WTC11 (cell line): ENCODE data around the gene POLDIP2.

Source experiments
- CBFB ChIP-seq: sonication (generic); formaldehyde crosslinking; IDR thresholded peaks from 2 replicates; pipeline ENCODE4 v1.8.1; 2022; ENCODE audit warnings: mild to moderate bottlenecking, low read depth, missing genetic modification reagents
- FOXJ3 ChIP-seq: sonication (generic); formaldehyde crosslinking; IDR thresholded peaks from 2 replicates; pipeline ENCODE4 v1.9.0; 2021; ENCODE audit warnings: missing genetic modification reagents, mild to moderate bottlenecking, borderline replicate concordance
- GRHL2 ChIP-seq: fragments of 250-450 bp; sonication (Bioruptor Pico); IDR thresholded peaks from 2 replicates; pipeline ENCODE4 v1.8.0; 2022; ENCODE audit warnings: mild to moderate bottlenecking, moderate library complexity; ENCODE audit not compliant: insufficient replicate concordance, severe bottlenecking
- SP1 ChIP-seq: sonication (generic); formaldehyde crosslinking; conservative IDR thresholded peaks from 2 replicates; pipeline ENCODE4 v1.8.1; 2022; ENCODE audit warnings: missing genetic modification reagents
- TF ChIP-seq, protein P1 (sequence below): fragments of 200-600 bp; IDR thresholded peaks from 2 replicates; pipeline ENCODE4 v1.8.0; 2022; ENCODE audit warnings: antibody characterized with exemption
- TF ChIP-seq, protein P2 (sequence below): sonication (generic); formaldehyde crosslinking; conservative IDR thresholded peaks from 2 replicates; pipeline ENCODE4 v1.8.1; 2023; ENCODE audit warnings: mild to moderate bottlenecking, low read depth, missing genetic modification reagents, moderate library complexity

DNA sequence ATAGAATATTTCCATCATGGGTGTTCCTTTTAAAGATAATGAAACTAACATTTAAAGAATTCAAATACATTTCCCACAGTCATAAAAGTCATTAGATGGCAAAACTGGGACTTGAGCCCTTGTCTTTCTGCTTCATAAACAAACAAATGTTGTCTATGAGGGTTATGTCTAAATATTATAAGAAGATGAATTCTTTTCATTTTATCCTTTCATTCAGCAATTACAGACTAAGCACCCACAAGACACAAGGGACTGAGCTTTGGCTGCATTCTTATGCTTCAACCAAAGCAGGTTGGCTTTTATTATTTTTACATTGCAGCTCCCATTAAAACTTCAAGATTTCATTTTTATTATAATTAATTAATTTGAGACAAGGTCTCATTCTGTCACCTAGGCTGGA lies 29.1 kb upstream of the POLDIP2 start:
- TF ChIP-seq FOXJ3 (CRISPR knock-in tag) = no peak
- no peak for TF ChIP-seq CBFB (CRISPR knock-in tag)
- TF ChIP-seq GRHL2 (CRISPR knock-in tag) = no peak
- TF ChIP-seq SP1 = no peak
- TF ChIP-seq, protein P1, sequence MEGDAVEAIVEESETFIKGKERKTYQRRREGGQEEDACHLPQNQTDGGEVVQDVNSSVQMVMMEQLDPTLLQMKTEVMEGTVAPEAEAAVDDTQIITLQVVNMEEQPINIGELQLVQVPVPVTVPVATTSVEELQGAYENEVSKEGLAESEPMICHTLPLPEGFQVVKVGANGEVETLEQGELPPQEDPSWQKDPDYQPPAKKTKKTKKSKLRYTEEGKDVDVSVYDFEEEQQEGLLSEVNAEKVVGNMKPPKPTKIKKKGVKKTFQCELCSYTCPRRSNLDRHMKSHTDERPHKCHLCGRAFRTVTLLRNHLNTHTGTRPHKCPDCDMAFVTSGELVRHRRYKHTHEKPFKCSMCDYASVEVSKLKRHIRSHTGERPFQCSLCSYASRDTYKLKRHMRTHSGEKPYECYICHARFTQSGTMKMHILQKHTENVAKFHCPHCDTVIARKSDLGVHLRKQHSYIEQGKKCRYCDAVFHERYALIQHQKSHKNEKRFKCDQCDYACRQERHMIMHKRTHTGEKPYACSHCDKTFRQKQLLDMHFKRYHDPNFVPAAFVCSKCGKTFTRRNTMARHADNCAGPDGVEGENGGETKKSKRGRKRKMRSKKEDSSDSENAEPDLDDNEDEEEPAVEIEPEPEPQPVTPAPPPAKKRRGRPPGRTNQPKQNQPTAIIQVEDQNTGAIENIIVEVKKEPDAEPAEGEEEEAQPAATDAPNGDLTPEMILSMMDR = no peak
- TF ChIP-seq, protein P2, sequence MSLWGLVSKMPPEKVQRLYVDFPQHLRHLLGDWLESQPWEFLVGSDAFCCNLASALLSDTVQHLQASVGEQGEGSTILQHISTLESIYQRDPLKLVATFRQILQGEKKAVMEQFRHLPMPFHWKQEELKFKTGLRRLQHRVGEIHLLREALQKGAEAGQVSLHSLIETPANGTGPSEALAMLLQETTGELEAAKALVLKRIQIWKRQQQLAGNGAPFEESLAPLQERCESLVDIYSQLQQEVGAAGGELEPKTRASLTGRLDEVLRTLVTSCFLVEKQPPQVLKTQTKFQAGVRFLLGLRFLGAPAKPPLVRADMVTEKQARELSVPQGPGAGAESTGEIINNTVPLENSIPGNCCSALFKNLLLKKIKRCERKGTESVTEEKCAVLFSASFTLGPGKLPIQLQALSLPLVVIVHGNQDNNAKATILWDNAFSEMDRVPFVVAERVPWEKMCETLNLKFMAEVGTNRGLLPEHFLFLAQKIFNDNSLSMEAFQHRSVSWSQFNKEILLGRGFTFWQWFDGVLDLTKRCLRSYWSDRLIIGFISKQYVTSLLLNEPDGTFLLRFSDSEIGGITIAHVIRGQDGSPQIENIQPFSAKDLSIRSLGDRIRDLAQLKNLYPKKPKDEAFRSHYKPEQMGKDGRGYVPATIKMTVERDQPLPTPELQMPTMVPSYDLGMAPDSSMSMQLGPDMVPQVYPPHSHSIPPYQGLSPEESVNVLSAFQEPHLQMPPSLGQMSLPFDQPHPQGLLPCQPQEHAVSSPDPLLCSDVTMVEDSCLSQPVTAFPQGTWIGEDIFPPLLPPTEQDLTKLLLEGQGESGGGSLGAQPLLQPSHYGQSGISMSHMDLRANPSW (CRISPR knock-in tag) = no peak
